ENCODE results near the gene PSPN.

The PSPN gene

DNA sequence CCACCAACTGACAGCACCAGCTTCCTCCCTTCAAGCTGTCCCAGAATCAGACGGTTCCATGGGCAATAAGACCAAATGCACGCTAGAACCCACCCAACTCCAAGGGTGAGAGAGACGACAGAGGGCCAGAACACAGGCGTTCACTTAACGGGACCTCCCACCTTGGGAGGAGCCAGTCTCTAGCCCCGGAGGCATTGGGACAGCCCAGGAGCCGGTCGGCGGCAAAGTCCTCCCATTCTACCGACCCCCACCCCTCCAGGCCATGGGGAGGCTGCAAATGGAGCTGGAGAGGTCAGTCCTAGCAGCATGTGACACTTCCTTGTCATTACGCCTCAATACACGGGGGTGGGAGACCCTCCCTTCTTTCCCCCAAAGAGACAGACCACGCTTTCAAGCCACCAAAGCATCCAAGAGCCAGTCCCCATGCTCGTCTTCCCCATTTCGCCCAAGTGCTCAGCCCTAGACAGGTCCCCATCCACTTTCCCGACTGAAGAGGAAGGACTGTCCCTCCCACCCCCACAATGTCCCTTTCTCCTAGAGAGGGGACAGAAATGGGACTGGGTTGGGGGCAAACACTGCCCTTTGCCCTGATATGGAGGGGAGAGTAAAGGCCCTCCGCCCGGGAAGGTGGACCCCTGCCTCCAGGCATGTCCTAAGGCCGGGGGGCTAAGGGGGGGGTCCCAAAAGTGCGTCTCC lies 47.9 kb upstream of the PSPN start:
- Histone ChIP-seq H3K4me1 (ENCODE audit: control insufficient read depth in 1 of 2, insufficient read depth in 2 of 2, low read length in 2 of 2) (peaks cover 6 to 10% of the 10 kb centered on the region in 2 experiments), H2BK5ac (ENCODE audit: low read depth, low read length, poor library complexity) (peak overlapping the region; percentile 80)
- WGBS (ENCODE audit: extremely low coverage, insufficient coverage, insufficient read length), result no CpG with 5 or more reads among the region's 20 CpGs

GRCh38 chr19:6421075-6422014 lies 45.6 kb upstream of the PSPN start:
- H3K79me2 ChIP-seq (ENCODE audit: control insufficient read depth, insufficient read depth, low read length, poor library complexity), result peaks cover 35% of the 10 kb centered on the region
- H3K27ac ChIP-seq (ENCODE audit: low read depth, low read length), result no peak overlapping the region
- H3K23ac ChIP-seq (ENCODE audit: low read length), result no peak overlapping the region
- H2AK5ac ChIP-seq (ENCODE audit: low read length), result no peak overlapping the region
- H3K27me3 ChIP-seq (ENCODE audit: insufficient read depth, low read length), result no peaks in the 10 kb centered on the region
- no CpG with 5 or more reads among the region's 20 CpGs for WGBS (ENCODE audit: extremely low coverage, insufficient coverage, insufficient read length)
- no peak overlapping the region for H4K8ac ChIP-seq (ENCODE audit: low read depth, low read length)
- peaks cover 6 to 10% of the 10 kb centered on the region in 2 experiments for H3K4me1 ChIP-seq (ENCODE audit: control insufficient read depth in 1 of 2, insufficient read depth in 2 of 2, low read length in 2 of 2)
- H4K91ac ChIP-seq (ENCODE audit: low read depth, low read length), result no peak overlapping the region
- H2BK12ac ChIP-seq (ENCODE audit: low read length), result no peak overlapping the region
- no peak overlapping the region for H2BK5ac ChIP-seq (ENCODE audit: low read depth, low read length, poor library complexity)
- peak overlapping the region; percentile 97 for H3K4ac ChIP-seq (ENCODE audit: low read depth, low read length)
- H3K18ac ChIP-seq (ENCODE audit: low read length), result no peak overlapping the region
- DNase-seq, result no peak
- no peak overlapping the region for H3K9ac ChIP-seq (ENCODE audit: low read length)
- H4K12ac ChIP-seq (ENCODE audit: low read depth, low read length), result no peak overlapping the region
- H3K79me1 ChIP-seq (ENCODE audit: low read length), result peaks cover 8% of the 10 kb centered on the region
- no peak overlapping the region for H2BK120ac ChIP-seq (ENCODE audit: insufficient read depth, low read length, poor library complexity)
- peaks cover 62 to 65% of the 10 kb centered on the region in 2 experiments for H3K36me3 ChIP-seq (ENCODE audit: control insufficient read depth in 1 of 2, insufficient read depth in 2 of 2, low read length in 2 of 2)
- no peak overlapping the region for H3K4me3 ChIP-seq (ENCODE audit: low read depth, low read length)
- H3K14ac ChIP-seq (ENCODE audit: low read length), result no peak overlapping the region
- H2AFZ ChIP-seq (ENCODE audit: insufficient read depth, low read length, poor library complexity), result no peak overlapping the region
- H3K4me2 ChIP-seq (ENCODE audit: low read length), result no peak overlapping the region
- H3K9me3 ChIP-seq (ENCODE audit: insufficient read depth, low read depth, low read length), result peaks cover 10% of the 10 kb centered on the region

More for the DNA sequence above, 47.9 kb upstream of the PSPN start:
- peak overlapping the region; percentile 31 for H4K12ac ChIP-seq (ENCODE audit: low read depth, low read length)
- peak overlapping the region; percentile 97 for H3K4ac ChIP-seq (ENCODE audit: low read depth, low read length)
- peak overlapping the region; percentile 30 for H2AFZ ChIP-seq (ENCODE audit: insufficient read depth, low read length, poor library complexity)
- H4K8ac ChIP-seq (ENCODE audit: low read depth, low read length), result peak overlapping the region; percentile 59
- no peak overlapping the region for H2BK12ac ChIP-seq (ENCODE audit: low read length)
- no peak overlapping the region for H3K23ac ChIP-seq (ENCODE audit: low read length)
- peak; percentile 56 to 65 for DNase-seq
- peak overlapping the region; percentile 83 for H4K91ac ChIP-seq (ENCODE audit: low read depth, low read length)
- H3K36me3 ChIP-seq (ENCODE audit: control insufficient read depth in 1 of 2, insufficient read depth in 2 of 2, low read length in 2 of 2), result peaks cover 39 to 42% of the 10 kb centered on the region in 2 experiments
- H3K14ac ChIP-seq (ENCODE audit: low read length), result peak overlapping the region; percentile 59
- H3K4me2 ChIP-seq (ENCODE audit: low read length), result peak overlapping the region; percentile 97
- H2AK5ac ChIP-seq (ENCODE audit: low read length), result peak overlapping the region; percentile 80
- H3K9ac ChIP-seq (ENCODE audit: low read length), result peak overlapping the region; percentile 82
- peak overlapping the region; percentile 53 for H2BK120ac ChIP-seq (ENCODE audit: insufficient read depth, low read length, poor library complexity)
- peaks cover 35% of the 10 kb centered on the region for H3K79me2 ChIP-seq (ENCODE audit: control insufficient read depth, insufficient read depth, low read length, poor library complexity)
- H3K27ac ChIP-seq (ENCODE audit: low read depth, low read length), result peak overlapping the region; percentile 66
- H3K9me3 ChIP-seq (ENCODE audit: insufficient read depth, low read depth, low read length), result peaks cover 10% of the 10 kb centered on the region
- H3K18ac ChIP-seq (ENCODE audit: low read length), result peak overlapping the region; percentile 40
- no peaks in the 10 kb centered on the region for H3K27me3 ChIP-seq (ENCODE audit: insufficient read depth, low read length)
- peak overlapping the region; percentile 88 for H3K4me3 ChIP-seq (ENCODE audit: low read depth, low read length)
- H3K79me1 ChIP-seq (ENCODE audit: low read length), result peaks cover 8% of the 10 kb centered on the region

GRCh38 chr19:6418562-6418932 lies 42.8 kb upstream of the PSPN start:
- Histone ChIP-seq H3K4me1 (ENCODE audit: control insufficient read depth in 1 of 2, insufficient read depth in 2 of 2, low read length in 2 of 2) (peaks cover 6% of the 10 kb centered on the region in 2 experiments), H2BK120ac (ENCODE audit: insufficient read depth, low read length, poor library complexity) (no peak overlapping the region), H3K27me3 (ENCODE audit: insufficient read depth, low read length) (no peaks in the 10 kb centered on the region), H2BK5ac (ENCODE audit: low read depth, low read length, poor library complexity) (no peak overlapping the region), H3K9me3 (ENCODE audit: insufficient read depth, low read depth, low read length) (peaks cover 5% of the 10 kb centered on the region), H3K36me3 (ENCODE audit: control insufficient read depth in 1 of 2, insufficient read depth in 2 of 2, low read length in 2 of 2) (peaks cover 87 to 88% of the 10 kb centered on the region in 2 experiments), H4K8ac (ENCODE audit: low read depth, low read length) (no peak overlapping the region), H3K18ac (ENCODE audit: low read length) (no peak overlapping the region), H3K79me1 (ENCODE audit: low read length) (no peaks in the 10 kb centered on the region), H3K79me2 (ENCODE audit: control insufficient read depth, insufficient read depth, low read length, poor library complexity) (peaks cover 30% of the 10 kb centered on the region), H4K91ac (ENCODE audit: low read depth, low read length) (no peak overlapping the region), H2AK5ac (ENCODE audit: low read length) (no peak overlapping the region), H3K9ac (ENCODE audit: low read length) (no peak overlapping the region), H3K4me3 (ENCODE audit: low read depth, low read length) (no peak overlapping the region), H3K27ac (ENCODE audit: low read depth, low read length) (no peak overlapping the region), H3K4ac (ENCODE audit: low read depth, low read length) (no peak overlapping the region), H4K12ac (ENCODE audit: low read depth, low read length) (no peak overlapping the region), H3K4me2 (ENCODE audit: low read length) (no peak overlapping the region), H3K23ac (ENCODE audit: low read length) (no peak overlapping the region), H2BK12ac (ENCODE audit: low read length) (no peak overlapping the region), H2AFZ (ENCODE audit: insufficient read depth, low read length, poor library complexity) (no peak overlapping the region), H3K14ac (ENCODE audit: low read length) (no peak overlapping the region)
- DNase-seq, result no peak
- no CpG with 5 or more reads among the region's 19 CpGs for WGBS (ENCODE audit: extremely low coverage, insufficient coverage, insufficient read length)

DNA sequence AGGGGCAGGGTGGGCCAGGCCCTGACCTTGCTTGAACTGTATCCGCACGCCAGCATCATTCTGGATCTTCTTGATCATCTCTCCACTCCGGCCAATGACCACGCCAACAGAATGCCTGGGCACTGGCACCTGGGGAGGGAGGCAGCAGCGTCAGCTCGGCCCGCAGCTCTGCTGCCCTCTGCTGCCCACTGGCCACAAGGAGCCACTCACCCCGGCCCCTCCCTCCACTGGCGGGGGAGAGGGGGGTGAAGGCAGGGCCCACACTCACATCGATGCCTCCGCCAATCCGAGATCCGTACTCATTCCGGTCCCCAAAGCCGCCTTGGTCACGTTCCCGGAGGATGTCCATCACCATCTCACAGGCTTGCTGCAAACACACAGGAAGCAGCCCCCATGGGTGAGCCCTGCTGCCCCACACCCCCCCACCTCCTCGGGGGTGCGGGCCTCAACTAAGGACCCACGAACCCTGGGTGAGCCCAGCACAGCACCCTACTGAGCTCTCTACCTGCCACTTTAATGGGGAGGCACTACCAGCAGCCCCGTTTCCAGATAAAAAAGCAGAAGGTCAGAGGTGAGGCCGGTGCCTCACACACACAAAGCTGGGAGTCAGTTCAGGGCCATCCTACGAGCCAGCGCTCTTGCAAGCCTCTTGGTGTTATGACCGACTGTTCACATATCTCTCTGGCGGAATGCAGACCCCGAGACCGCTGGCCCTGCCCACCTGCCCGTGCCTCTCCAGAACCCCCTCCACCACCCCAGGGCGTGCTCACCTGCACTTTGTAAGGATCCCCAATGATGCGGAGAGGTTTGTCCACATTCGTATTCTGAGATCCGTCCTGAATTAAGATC lies 42.2 kb upstream of the PSPN start:
- Histone ChIP-seq H3K27ac (ENCODE audit: low read depth, low read length) (no peak overlapping the region), H3K4ac (ENCODE audit: low read depth, low read length) (no peak overlapping the region), H3K18ac (ENCODE audit: low read length) (no peak overlapping the region), H2BK120ac (ENCODE audit: insufficient read depth, low read length, poor library complexity) (no peak overlapping the region), H4K91ac (ENCODE audit: low read depth, low read length) (no peak overlapping the region), H4K8ac (ENCODE audit: low read depth, low read length) (no peak overlapping the region), H2BK5ac (ENCODE audit: low read depth, low read length, poor library complexity) (no peak overlapping the region), H3K36me3 (ENCODE audit: control insufficient read depth in 1 of 2, insufficient read depth in 2 of 2, low read length in 2 of 2) (peaks cover 87 to 89% of the 10 kb centered on the region in 2 experiments), H3K23ac (ENCODE audit: low read length) (no peak overlapping the region), H4K12ac (ENCODE audit: low read depth, low read length) (no peak overlapping the region), H2AK5ac (ENCODE audit: low read length) (no peak overlapping the region), H3K4me2 (ENCODE audit: low read length) (no peak overlapping the region), H3K14ac (ENCODE audit: low read length) (no peak overlapping the region), H3K4me3 (ENCODE audit: low read depth, low read length) (no peak overlapping the region), H3K9me3 (ENCODE audit: insufficient read depth, low read depth, low read length) (peaks cover 5% of the 10 kb centered on the region), H2BK12ac (ENCODE audit: low read length) (no peak overlapping the region), H3K9ac (ENCODE audit: low read length) (no peak overlapping the region), H3K4me1 (ENCODE audit: control insufficient read depth in 1 of 2, insufficient read depth in 2 of 2, low read length in 2 of 2) (peaks cover under 1 to 1% of the 10 kb centered on the region in 2 experiments), H2AFZ (ENCODE audit: insufficient read depth, low read length, poor library complexity) (no peak overlapping the region), H3K27me3 (ENCODE audit: insufficient read depth, low read length) (no peaks in the 10 kb centered on the region), H3K79me1 (ENCODE audit: low read length) (no peaks in the 10 kb centered on the region), H3K79me2 (ENCODE audit: control insufficient read depth, insufficient read depth, low read length, poor library complexity) (peaks cover 24% of the 10 kb centered on the region)
- no peak for DNase-seq
- WGBS (ENCODE audit: extremely low coverage, insufficient coverage, insufficient read length), result no CpG with 5 or more reads among the region's 33 CpGs
